Measurements from ENCODE around the gene ITPKC.

DNA sequence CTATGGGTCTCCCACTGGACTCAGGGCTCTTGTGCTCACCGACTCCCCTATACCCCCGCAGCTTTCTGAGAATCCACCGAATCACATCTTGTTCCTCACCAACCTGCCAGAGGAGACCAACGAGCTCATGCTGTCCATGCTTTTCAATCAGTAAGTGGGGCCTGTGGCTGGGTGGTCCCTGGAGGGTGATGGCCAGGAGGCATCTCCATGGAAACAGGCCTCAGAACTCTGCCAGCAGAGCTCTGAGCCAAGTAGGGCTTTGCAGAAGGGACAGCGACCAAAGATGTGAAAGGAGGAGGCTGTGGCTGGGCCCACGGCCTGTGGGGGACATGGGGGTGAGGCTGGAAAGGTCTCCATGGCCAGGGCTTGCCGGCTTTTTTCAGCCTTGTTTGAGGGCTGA lies 46.6 kb downstream of the ITPKC start:
- TF ChIP-seq POLR2AphosphoS5 (IDR thresholded peaks at IDR 0.05; ENCODE audit: low read depth, low read length) (no peak), TAF1 (IDR thresholded peaks at IDR 0.05; ENCODE audit: borderline replicate concordance, insufficient read depth, low read length) (no peak), REST (IDR thresholded peaks at IDR 0.05; ENCODE audit: insufficient read depth in 1 of 2, low read depth in 2 of 2, low read length in 2 of 2) (no peak), SIN3A (IDR thresholded peaks at IDR 0.05; ENCODE audit: borderline replicate concordance, insufficient read depth, low read length) (no peak)
